Heart left ventricle (tissue), 16 donors: Measurements from ENCODE around the gene PLAC8L1. TPM values are rescaled to one million over a fixed set of nuclear protein-coding genes. Genes with fewer than 3 reads are reported as not detected.

Source experiments
- ATAC-seq, 4 donors: fragments of 200-7000 bp; cut with Tn5 transposase; one replicate each; pipeline ENCODE4 v1.9.1; 2020 to 2022; ENCODE audit warnings: moderate library complexity in 4 of 4, mild to moderate bottlenecking in 3 of 4, moderate number of reproducible peaks in 1 of 4
- DNase-seq, 5 donors: peaks; one replicate each; pipeline ENCODE4 v3.0.0-alpha.2; 2020
- H3K27ac ChIP-seq, 12 donors: fragments of 200-600 bp; sonication (generic) in 4 of 12; one replicate each; pipeline versions ENCODE4 v1.5.0 to v1.8.0; 2016 to 2022; ENCODE audit warnings: mild to moderate bottlenecking in 2 of 12
- H3K27me3 ChIP-seq, 9 donors: fragments of 200-600 bp; sonication (generic) in 2 of 9; one replicate each; pipeline versions ENCODE4 v1.5.1 to v1.8.0; 2016 to 2022; ENCODE audit warnings: mild to moderate bottlenecking in 3 of 9
- H3K36me3 ChIP-seq, 9 donors: fragments of 200-600 bp; sonication (generic) in 2 of 9; one replicate each; pipeline versions ENCODE4 v1.5.0 to v1.8.0; 2018 to 2022; ENCODE audit warnings: mild to moderate bottlenecking in 2 of 9
- H3K4me1 ChIP-seq, 12 donors: fragments of 200-600 bp; sonication (generic) in 4 of 12; one replicate each; pipeline versions ENCODE4 v1.5.0 to v1.8.0; 2016 to 2022; ENCODE audit warnings: mild to moderate bottlenecking in 3 of 12
- H3K4me3 ChIP-seq, 12 donors: fragments of 200-600 bp; sonication (generic) in 4 of 12; one replicate each; pipeline versions ENCODE4 v1.5.0 to v1.8.0; 2017 to 2022; ENCODE audit warnings: mild to moderate bottlenecking in 9 of 12, moderate library complexity in 4 of 12
- H3K9me3 ChIP-seq, 12 donors: fragments of 200-600 bp; sonication (generic) in 4 of 12; one replicate each; pipeline versions ENCODE4 v1.5.0 to v1.8.0; 2016 to 2022; ENCODE audit warnings: mild to moderate bottlenecking in 1 of 12
- CTCF ChIP-seq, 12 donors: fragments of 200-600 bp; sonication (generic) in 4 of 12; IDR thresholded peaks; one replicate each; pipeline versions ENCODE4 v1.5.0 to v1.8.0; 2018 to 2022; ENCODE audit warnings: antibody characterized with exemption in 12 of 12, mild to moderate bottlenecking in 5 of 12
- POLR2A ChIP-seq, 2 donors: fragments of 450-650 bp; IDR thresholded peaks; one replicate each; pipeline ENCODE4 v1.6.1; 2017; ENCODE audit warnings: antibody characterized with exemption in 2 of 2, mild to moderate bottlenecking in 2 of 2, moderate library complexity in 2 of 2
- WGBS, 4 donors: extraction: QIAGEN DNeasy Blood & Tissue Kit in 2 of 4; methylation state at CpG; one replicate each; pipeline versions ENCODE4 v1.1.5 to v1.1.7; 2013 to 2018; 5-methylcytosine and 5-hydroxymethylcytosine counted together
- intact Hi-C, 10 donors: fragments of 100-400 bp; cut with DNase I; formaldehyde crosslinking; loops; one replicate each; pipeline versions ENCODE4 v1.11.1 to v1.14.2; 2022
- polyA plus RNA-seq, 2 donors: library from polyadenylated mRNA; stranded (reverse); fragments of 200-250 nt; gene quantifications; one replicate each; pipeline ENCODE4 v1.2.3, GENCODE V29; 2013
- total RNA-seq, 9 donors: library from RNA; depleted of rRNA in 2 of 9; stranded (reverse); fragments of >200 nt in 2 of 9; fragmentation: NEBNext Ultra II Directional in 3 of 9; extraction: Animal tissue kit (Norgen Biotek cat#: 25700) in 3 of 9; gene quantifications; one replicate each; pipeline versions ENCODE4 v1.1.0 to v1.2.4, GENCODE V29; 2016 to 2023
- donor health status: ischemic (EF 13 %, LVEDD 7.1; RV severe dilation, severe dysfunction).
- donor health status: healthy with polysubstance abuse.
- donor health status: DM: no; HTN: yes; CAD: no.
- donor health status: DM: no; HTN: no; CAD: no.
- donor health status: ischemic (EF 25% LVEDD 6.9; RV normal size, moderate dysfunction).
- donor health status: ischemic (EF 25% LVEDD 5.7; RV mildly dilated, moderate dysfunction).
- donor health status: healthy.
- donor health status: DM: yes; HTN: yes; CAD: no.
- donor health status: ischemic (EF 35%, LVEDD 5.7; RV mildly dilated, moderate dysfunction).
- donor health status: nonischemic (EF 11% LVEDD 7.7; RV severe dilation, severe dysfunction).
- donor health status: DM: yes; HTN: yes; CAD: no.
- donor health status: PGD.
- donor health status: ischemic (EF 29% LVEDD 5.4; RV normal size, mild dysfunction).
- donor health status: nonischemic (EF 23%, LVEDD 6.1; RV moderate dilation, normal function).

The PLAC8L1 gene
- total and polyA plus RNA-seq, 11 donors = 0.59 TPM; not detected in 10

- Histone ChIP-seq H3K27me3 (no peaks in the 10 kb centered on the region), H3K36me3 (no peaks in the 10 kb centered on the region), H3K4me3 (no peak overlapping the region), H3K27ac (peak overlapping the region; percentile 1 to 90 (median 78)), H3K9me3 (no peaks in the 10 kb centered on the region), H3K4me1 (peaks cover 0 to 72% (median 24%) of the 10 kb centered on the region in 12 donors)
- DNase-seq (no peak), ATAC-seq (peak; percentile 83 to 92 (median 88))
- TF ChIP-seq POLR2A (IDR thresholded peaks at IDR 0.05) (no peak), CTCF (IDR thresholded peaks at IDR 0.05) (no peak)
- 15 to 26% (median 20%) methylated on average over 4 of the region's 4 CpGs for WGBS, 4 donors
- intact Hi-C loops = no loop called here
Observed at GRCh38 chr5:146071171-146071570, 34.2 kb downstream of the PLAC8L1 start.

GRCh38 chr5:146070746-146071145 is 34.6 kb downstream of the PLAC8L1 start:
- H3K36me3 ChIP-seq = no peaks in the 10 kb centered on the region
- peaks cover 0 to 72% (median 25%) of the 10 kb centered on the region in 12 donors for H3K4me1 ChIP-seq
- no peaks in the 10 kb centered on the region for H3K9me3 ChIP-seq
- peak overlapping the region in 11 of 12 donors; percentile 45 to 90 (median 78) for H3K27ac ChIP-seq
- no peak for DNase-seq
- H3K4me3 ChIP-seq = no peak overlapping the region
- ATAC-seq = no peak
- intact Hi-C loops = no loop called here
- 74 to 81% (median 77%) methylated on average over 3 of the region's 3 CpGs for WGBS, 4 donors
- no peaks in the 10 kb centered on the region for H3K27me3 ChIP-seq
- TF ChIP-seq CTCF (IDR thresholded peaks at IDR 0.05) (no peak), POLR2A (IDR thresholded peaks at IDR 0.05) (no peak)

- DNase-seq (no peak), ATAC-seq (no peak)
- WGBS, 4 donors = 93 to 100% (median 96%) methylated on average over 2 of the region's 2 CpGs
- TF ChIP-seq CTCF (IDR thresholded peaks at IDR 0.05) = no peak
- no peak for TF ChIP-seq POLR2A (IDR thresholded peaks at IDR 0.05)
- Histone ChIP-seq H3K27me3 (no peaks in the 10 kb centered on the region), H3K9me3 (no peaks in the 10 kb centered on the region), H3K4me3 (no peak overlapping the region), H3K4me1 (peaks cover 0 to 76% (median 25%) of the 10 kb centered on the region in 12 donors), H3K27ac (peak overlapping the region in 10 of 12 donors; percentile 11 to 87 (median 72)), H3K36me3 (no peaks in the 10 kb centered on the region)
- intact Hi-C loops = no loop called here
Observed at GRCh38 chr5:146069780-146070099, 35.6 kb downstream of the PLAC8L1 start.

- WGBS, 4 donors = 80 to 86% (median 83%) methylated on average over 6 of the region's 6 CpGs
- intact Hi-C loops = no loop called here
- TF ChIP-seq CTCF (IDR thresholded peaks at IDR 0.05) (no peak), POLR2A (IDR thresholded peaks at IDR 0.05) (no peak)
- peak overlapping the region in 11 of 12 donors; percentile 11 to 87 (median 69) for H3K27ac ChIP-seq
- no peak overlapping the region for H3K4me3 ChIP-seq
- no peaks in the 10 kb centered on the region for H3K36me3 ChIP-seq
- DNase-seq = no peak
- H3K27me3 ChIP-seq = no peaks in the 10 kb centered on the region
- ATAC-seq = no peak
- no peaks in the 10 kb centered on the region for H3K9me3 ChIP-seq
- H3K4me1 ChIP-seq = peaks cover 0 to 77% (median 25%) of the 10 kb centered on the region in 12 donors
Observed at GRCh38 chr5:146068977-146069779, 36.2 kb downstream of the PLAC8L1 start.
